ENCODE data around the gene GGT5. TPM values are rescaled to one million over a fixed set of nuclear protein-coding genes. Genes with fewer than 3 reads are reported as not detected.
"Not testable (repeated sequence)": the region's sequence is repeated elsewhere in the genome, so short reads cannot be mapped to it uniquely, and the experiment has no call there.

GGT5 gene
- total and polyA plus RNA-seq, 8 donors: 9.9 to 48.8 (median 20.4) TPM

- intact Hi-C loops (cut with DNase I; ENCODE audit: low total_unique reads); H3K4me1 ChIP-seq; H3K4me3 ChIP-seq; H3K27me3 ChIP-seq; H3K36me3 ChIP-seq; H3K9me3 ChIP-seq: not testable (repeated sequence)
- peak in 1 of 7 experiments; percentile 56 for TF ChIP-seq CTCF (IDR thresholded peaks at IDR 0.05)
- WGBS, 5 donors: 0 to 6% (median 2%) methylated on average over 1 to 8 of the region's 10 CpGs
- H3K27ac ChIP-seq: peak overlapping the region in 1 of 5 donors; percentile 38
- peak; percentile 85 to 88 for DNase-seq
Observed at GRCh38 chr22:24259459-24259858, 14.6 kb upstream of the GGT5 start.

GRCh38 chr22:24256736-24257135 is 11.9 kb upstream of the GGT5 start:
- WGBS, 5 donors: 87 to 96% (median 91%) methylated on average over 3 to 6 of the region's 7 CpGs
- H3K9me3 ChIP-seq; H3K27ac ChIP-seq; DNase-seq; H3K27me3 ChIP-seq; H3K4me1 ChIP-seq; H3K4me3 ChIP-seq; H3K36me3 ChIP-seq; intact Hi-C loops (cut with DNase I; ENCODE audit: low total_unique reads): not testable (repeated sequence)

GRCh38 chr22:24256136-24256535 is 11.3 kb upstream of the GGT5 start:
- H3K4me1 ChIP-seq; H3K36me3 ChIP-seq; H3K27me3 ChIP-seq; H3K27ac ChIP-seq; H3K4me3 ChIP-seq; intact Hi-C loops (cut with DNase I; ENCODE audit: low total_unique reads); H3K9me3 ChIP-seq; DNase-seq: not testable (repeated sequence)
- WGBS, 5 donors: 89 to 96% (median 93%) methylated on average over 3 to 10 of the region's 13 CpGs; no CpG with 5 or more reads in 1 of the 5 donors

- H3K36me3 ChIP-seq; H3K9me3 ChIP-seq; H3K27me3 ChIP-seq; intact Hi-C loops (cut with DNase I; ENCODE audit: low total_unique reads); H3K27ac ChIP-seq; DNase-seq; H3K4me3 ChIP-seq; H3K4me1 ChIP-seq: not testable (repeated sequence)
- WGBS, 5 donors: 89 to 97% (median 94%) methylated on average over 5 to 12 of the region's 12 CpGs
Observed at GRCh38 chr22:24253126-24253525, 8.2 kb upstream of the GGT5 start.

- DNase-seq; H3K4me3 ChIP-seq; H3K36me3 ChIP-seq; intact Hi-C loops (cut with DNase I; ENCODE audit: low total_unique reads); H3K9me3 ChIP-seq; H3K27ac ChIP-seq; H3K27me3 ChIP-seq: not testable (repeated sequence)
- 90 to 93% methylated on average over 2 to 14 of the region's 28 CpGs; no CpG with 5 or more reads in 3 of the 5 donors for WGBS, 5 donors
- H3K4me1 ChIP-seq: peaks cover 9 to 19% (median 14%) of the 10 kb centered on the region in 4 donors
Observed at GRCh38 chr22:24251286-24251685, 6.4 kb upstream of the GGT5 start.

- DNase-seq, H3K36me3 ChIP-seq, H3K9me3 ChIP-seq, H3K27ac ChIP-seq, H3K27me3 ChIP-seq, H3K4me3 ChIP-seq: not testable (repeated sequence)
- WGBS, 5 donors: 56 to 82% (median 62%) methylated on average over 3 to 6 of the region's 8 CpGs
- H3K4me1 ChIP-seq: peaks cover 16 to 36% (median 27%) of the 10 kb centered on the region in 4 donors
- intact Hi-C loops (cut with DNase I; ENCODE audit: low total_unique reads): loop anchor here (10.0 kb wide), 1 partner anchor 65 kb away; the partner anchor contains the start of gene SUSD2
Observed at GRCh38 chr22:24249413-24249812, 4.5 kb upstream of the GGT5 start.

GRCh38 chr22:24248611-24249010 is 3.7 kb upstream of the GGT5 start:
- not testable (repeated sequence) for H3K4me3 ChIP-seq, H3K27me3 ChIP-seq, H3K27ac ChIP-seq, H3K36me3 ChIP-seq, DNase-seq, H3K9me3 ChIP-seq
- WGBS, 5 donors: 89 to 94% (median 92%) methylated on average over 4 to 15 of the region's 15 CpGs
- H3K4me1 ChIP-seq: peaks cover 17 to 41% (median 30%) of the 10 kb centered on the region in 4 donors
- intact Hi-C loops (cut with DNase I; ENCODE audit: low total_unique reads): loop anchor here (10.0 kb wide), 1 partner anchor 64 kb away; the partner anchor contains the start of gene SUSD2
